ENCODE measurements around the gene PRAC1. TPM values are rescaled to one million over a fixed set of nuclear protein-coding genes. Genes with fewer than 3 reads are reported as not detected.

The PRAC1 gene
- total RNA-seq, 3 donors from 2014 or later (not counting 1 experiment from before 2014, with no cell fraction given): not detected

- Mint-ChIP-seq H3K9me3 (no peaks in the 10 kb centered on the region), H3K36me3 (no peaks in the 10 kb centered on the region), H3K4me1 (peaks cover 0 to 19% of the 10 kb centered on the region in 2 donors), H3K4me3 (no peak overlapping the region), H3K27me3 (ENCODE audit: low read depth in 2 of 2) (peaks cover 44 to 67% of the 10 kb centered on the region in 2 donors), H3K27ac (no peak overlapping the region)
- Histone ChIP-seq H3K27me3 (ENCODE audit: control insufficient read depth, insufficient read depth, low read length) (peaks cover 49% of the 10 kb centered on the region), H3K9me3 (ENCODE audit: control insufficient read depth, insufficient read depth, low read length) (peaks cover 3% of the 10 kb centered on the region), H3K4me3 (ENCODE audit: low read length) (no peak overlapping the region), H3K36me3 (ENCODE audit: control insufficient read depth, insufficient read depth, low read length) (no peaks in the 10 kb centered on the region), H3K27ac (ENCODE audit: low read length) (no peak overlapping the region), H3K4me1 (ENCODE audit: control insufficient read depth, insufficient read depth, low read length) (peaks cover 18% of the 10 kb centered on the region)
- no peak for TF ChIP-seq CTCF (IDR thresholded peaks at IDR 0.05)
- DNase-seq: no peak
- no peak for ATAC-seq
- 27% methylated on average over 3 of the region's 5 CpGs for WGBS (ENCODE audit: insufficient coverage)
- intact Hi-C loops (cut with micrococcal nuclease): no loop called here
Measured at GRCh38 chr17:48715496-48716399, 6.6 kb downstream of the PRAC1 start.

- DNase-seq (no peak), ATAC-seq (no peak)
- intact Hi-C loops (cut with micrococcal nuclease): no loop called here
- H3K9me3 Mint-ChIP-seq: no peaks in the 10 kb centered on the region
- no peaks in the 10 kb centered on the region for H3K4me1 Mint-ChIP-seq
- H3K27me3 Mint-ChIP-seq (ENCODE audit: low read depth in 2 of 2): peaks cover 42 to 73% of the 10 kb centered on the region in 2 donors
- Histone ChIP-seq H3K4me3 (ENCODE audit: low read length) (no peak overlapping the region), H3K4me1 (ENCODE audit: control insufficient read depth, insufficient read depth, low read length) (no peaks in the 10 kb centered on the region), H3K27ac (ENCODE audit: low read length) (no peak overlapping the region), H3K9me3 (ENCODE audit: control insufficient read depth, insufficient read depth, low read length) (no peaks in the 10 kb centered on the region), H3K27me3 (ENCODE audit: control insufficient read depth, insufficient read depth, low read length) (peaks cover 14% of the 10 kb centered on the region), H3K36me3 (ENCODE audit: control insufficient read depth, insufficient read depth, low read length) (no peaks in the 10 kb centered on the region)
- no peaks in the 10 kb centered on the region for H3K36me3 Mint-ChIP-seq
- 77% methylated on average over 4 of the region's 4 CpGs for WGBS (ENCODE audit: insufficient coverage)
- no peak overlapping the region for H3K4me3 Mint-ChIP-seq
- H3K27ac Mint-ChIP-seq: no peak overlapping the region
- TF ChIP-seq CTCF (IDR thresholded peaks at IDR 0.05): no peak
Measured at GRCh38 chr17:48711128-48711527, 11.2 kb downstream of the PRAC1 start.

GRCh38 chr17:48704361-48705248, 17.7 kb downstream of the PRAC1 start:
- no peak for TF ChIP-seq CTCF (IDR thresholded peaks at IDR 0.05)
- Mint-ChIP-seq H3K36me3 (no peaks in the 10 kb centered on the region), H3K27ac (no peak overlapping the region), H3K9me3 (no peaks in the 10 kb centered on the region), H3K27me3 (ENCODE audit: low read depth in 2 of 2) (peaks cover 59 to 91% of the 10 kb centered on the region in 2 donors), H3K4me1 (no peaks in the 10 kb centered on the region), H3K4me3 (no peak overlapping the region)
- H3K27ac ChIP-seq (ENCODE audit: low read length): no peak overlapping the region
- no peaks in the 10 kb centered on the region for H3K4me1 ChIP-seq (ENCODE audit: control insufficient read depth, insufficient read depth, low read length)
- ATAC-seq: no peak
- 82% methylated on average over 11 of the region's 11 CpGs for WGBS (ENCODE audit: insufficient coverage)
- no peaks in the 10 kb centered on the region for H3K36me3 ChIP-seq (ENCODE audit: control insufficient read depth, insufficient read depth, low read length)
- no peaks in the 10 kb centered on the region for H3K9me3 ChIP-seq (ENCODE audit: control insufficient read depth, insufficient read depth, low read length)
- DNase-seq: no peak
- H3K27me3 ChIP-seq (ENCODE audit: control insufficient read depth, insufficient read depth, low read length): peaks cover 6% of the 10 kb centered on the region
- H3K4me3 ChIP-seq (ENCODE audit: low read length): no peak overlapping the region
- intact Hi-C loops (cut with micrococcal nuclease): no loop called here
